Measurements from ENCODE around the gene DVL3.

DNA sequence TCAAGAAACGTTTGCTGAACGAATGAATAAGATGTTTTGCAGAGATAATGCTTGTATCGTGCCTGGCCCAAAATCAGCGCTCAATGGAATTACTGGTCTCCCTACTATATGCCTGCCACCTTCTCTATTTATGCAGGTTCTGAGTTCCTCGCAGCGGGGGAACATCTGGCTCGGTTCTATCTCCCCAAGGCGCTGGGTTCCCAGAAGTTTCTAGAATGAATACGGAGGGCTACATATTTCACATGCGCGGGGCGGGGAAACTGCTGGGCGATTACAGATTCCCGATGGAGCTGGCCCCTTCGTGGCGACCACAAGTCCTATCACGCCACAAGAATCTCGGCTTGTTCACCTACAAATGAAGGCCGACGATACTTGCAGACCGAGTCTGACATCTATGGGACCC lies 20.4 kb upstream of the DVL3 start:
- TF ChIP-seq POLR2AphosphoS5 (IDR thresholded peaks at IDR 0.05): no peak
- TF ChIP-seq, protein P1, sequence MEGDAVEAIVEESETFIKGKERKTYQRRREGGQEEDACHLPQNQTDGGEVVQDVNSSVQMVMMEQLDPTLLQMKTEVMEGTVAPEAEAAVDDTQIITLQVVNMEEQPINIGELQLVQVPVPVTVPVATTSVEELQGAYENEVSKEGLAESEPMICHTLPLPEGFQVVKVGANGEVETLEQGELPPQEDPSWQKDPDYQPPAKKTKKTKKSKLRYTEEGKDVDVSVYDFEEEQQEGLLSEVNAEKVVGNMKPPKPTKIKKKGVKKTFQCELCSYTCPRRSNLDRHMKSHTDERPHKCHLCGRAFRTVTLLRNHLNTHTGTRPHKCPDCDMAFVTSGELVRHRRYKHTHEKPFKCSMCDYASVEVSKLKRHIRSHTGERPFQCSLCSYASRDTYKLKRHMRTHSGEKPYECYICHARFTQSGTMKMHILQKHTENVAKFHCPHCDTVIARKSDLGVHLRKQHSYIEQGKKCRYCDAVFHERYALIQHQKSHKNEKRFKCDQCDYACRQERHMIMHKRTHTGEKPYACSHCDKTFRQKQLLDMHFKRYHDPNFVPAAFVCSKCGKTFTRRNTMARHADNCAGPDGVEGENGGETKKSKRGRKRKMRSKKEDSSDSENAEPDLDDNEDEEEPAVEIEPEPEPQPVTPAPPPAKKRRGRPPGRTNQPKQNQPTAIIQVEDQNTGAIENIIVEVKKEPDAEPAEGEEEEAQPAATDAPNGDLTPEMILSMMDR (IDR thresholded peaks at IDR 0.05; ENCODE audit: poor library complexity, severe bottlenecking): no peak

All from neural cell (in vitro differentiated cells).